ENCODE measurements around the gene NPTXR.
A peak's percentile ranks its signal among the peaks of the same experiment; 100 is the strongest.

Gene NPTXR

GRCh38 chr22:38826801-38827200, 17.0 kb downstream of the NPTXR start:
- Histone ChIP-seq H3K9me3 (replicated peaks; ENCODE audit: insufficient read depth, low read length) (no peaks in the 10 kb centered on the region), H3K36me3 (replicated peaks; ENCODE audit: insufficient read depth, low read length) (no peaks in the 10 kb centered on the region), H3K4me2 (ENCODE audit: low read depth, low read length) (no peak overlapping the region), H3K9me2 (replicated peaks; ENCODE audit: insufficient read depth, low read length) (no peaks in the 10 kb centered on the region), H3K27ac (ENCODE audit: low read length) (no peak overlapping the region), H4K20me1 (ENCODE audit: insufficient read depth, low read length) (no peaks in the 10 kb centered on the region), H3K4me3 (ENCODE audit: low read length) (no peak overlapping the region), H3F3A (ENCODE audit: insufficient read depth, low read length) (no peaks in the 10 kb centered on the region), H2AFZ (ENCODE audit: low read length) (no peak overlapping the region), H3K4me1 (ENCODE audit: low read length) (no peaks in the 10 kb centered on the region), H3K9ac (ENCODE audit: low read length) (no peak overlapping the region), H3K27me3 (replicated peaks; ENCODE audit: insufficient read depth, low read length) (peaks cover 61% of the 10 kb centered on the region), H3K79me2 (ENCODE audit: low read length) (no peaks in the 10 kb centered on the region)
- no peak for DNase-seq
- no peak for TF ChIP-seq EZH2 (optimal IDR thresholded peaks at IDR 0.05; ENCODE audit: low read depth, low read length)
- no peak for TF ChIP-seq EZH2phosphoT487 (IDR thresholded peaks at IDR 0.05; ENCODE audit: low read length)
- TF ChIP-seq, protein P1, sequence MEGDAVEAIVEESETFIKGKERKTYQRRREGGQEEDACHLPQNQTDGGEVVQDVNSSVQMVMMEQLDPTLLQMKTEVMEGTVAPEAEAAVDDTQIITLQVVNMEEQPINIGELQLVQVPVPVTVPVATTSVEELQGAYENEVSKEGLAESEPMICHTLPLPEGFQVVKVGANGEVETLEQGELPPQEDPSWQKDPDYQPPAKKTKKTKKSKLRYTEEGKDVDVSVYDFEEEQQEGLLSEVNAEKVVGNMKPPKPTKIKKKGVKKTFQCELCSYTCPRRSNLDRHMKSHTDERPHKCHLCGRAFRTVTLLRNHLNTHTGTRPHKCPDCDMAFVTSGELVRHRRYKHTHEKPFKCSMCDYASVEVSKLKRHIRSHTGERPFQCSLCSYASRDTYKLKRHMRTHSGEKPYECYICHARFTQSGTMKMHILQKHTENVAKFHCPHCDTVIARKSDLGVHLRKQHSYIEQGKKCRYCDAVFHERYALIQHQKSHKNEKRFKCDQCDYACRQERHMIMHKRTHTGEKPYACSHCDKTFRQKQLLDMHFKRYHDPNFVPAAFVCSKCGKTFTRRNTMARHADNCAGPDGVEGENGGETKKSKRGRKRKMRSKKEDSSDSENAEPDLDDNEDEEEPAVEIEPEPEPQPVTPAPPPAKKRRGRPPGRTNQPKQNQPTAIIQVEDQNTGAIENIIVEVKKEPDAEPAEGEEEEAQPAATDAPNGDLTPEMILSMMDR (IDR thresholded peaks at IDR 0.05; ENCODE audit: low read length) = no peak

DNA sequence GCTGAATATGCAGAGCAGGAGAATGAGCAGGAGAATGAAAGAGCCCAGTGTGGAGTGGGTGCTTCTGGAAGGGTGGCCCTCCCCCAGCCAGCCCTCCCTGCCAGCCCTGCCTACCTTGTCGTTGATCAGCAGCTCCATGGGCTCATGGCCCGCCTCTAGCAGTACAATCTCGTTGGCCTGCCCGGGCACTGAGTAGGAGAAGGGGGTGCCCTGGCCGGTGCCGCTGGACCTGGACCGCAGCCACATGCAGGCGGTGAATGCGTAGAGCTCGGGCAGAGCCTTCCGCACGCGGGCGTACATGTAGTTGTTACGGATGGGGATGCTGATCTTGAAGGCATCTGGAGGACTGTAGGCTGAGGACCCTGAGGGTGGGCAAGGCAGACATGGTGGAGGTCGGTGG, 17.4 kb downstream of the NPTXR start:
- Histone ChIP-seq H3K9ac (ENCODE audit: low read length) (no peak overlapping the region), H3K4me3 (ENCODE audit: low read length) (no peak overlapping the region), H2AFZ (ENCODE audit: low read length) (no peak overlapping the region), H4K20me1 (ENCODE audit: insufficient read depth, low read length) (no peaks in the 10 kb centered on the region), H3K4me2 (ENCODE audit: low read depth, low read length) (no peak overlapping the region), H3K79me2 (ENCODE audit: low read length) (no peaks in the 10 kb centered on the region), H3F3A (ENCODE audit: insufficient read depth, low read length) (no peaks in the 10 kb centered on the region), H3K27ac (ENCODE audit: low read length) (no peak overlapping the region), H3K9me2 (replicated peaks; ENCODE audit: insufficient read depth, low read length) (no peaks in the 10 kb centered on the region), H3K9me3 (replicated peaks; ENCODE audit: insufficient read depth, low read length) (no peaks in the 10 kb centered on the region), H3K4me1 (ENCODE audit: low read length) (no peaks in the 10 kb centered on the region), H3K27me3 (replicated peaks; ENCODE audit: insufficient read depth, low read length) (peaks cover 61% of the 10 kb centered on the region), H3K36me3 (replicated peaks; ENCODE audit: insufficient read depth, low read length) (no peaks in the 10 kb centered on the region)
- no peak for DNase-seq
- TF ChIP-seq EZH2phosphoT487 (IDR thresholded peaks at IDR 0.05; ENCODE audit: low read length) (no peak), EZH2 (optimal IDR thresholded peaks at IDR 0.05; ENCODE audit: low read depth, low read length) (no peak)
- TF ChIP-seq, protein P1 (IDR thresholded peaks at IDR 0.05; ENCODE audit: low read length) = no peak

DNA sequence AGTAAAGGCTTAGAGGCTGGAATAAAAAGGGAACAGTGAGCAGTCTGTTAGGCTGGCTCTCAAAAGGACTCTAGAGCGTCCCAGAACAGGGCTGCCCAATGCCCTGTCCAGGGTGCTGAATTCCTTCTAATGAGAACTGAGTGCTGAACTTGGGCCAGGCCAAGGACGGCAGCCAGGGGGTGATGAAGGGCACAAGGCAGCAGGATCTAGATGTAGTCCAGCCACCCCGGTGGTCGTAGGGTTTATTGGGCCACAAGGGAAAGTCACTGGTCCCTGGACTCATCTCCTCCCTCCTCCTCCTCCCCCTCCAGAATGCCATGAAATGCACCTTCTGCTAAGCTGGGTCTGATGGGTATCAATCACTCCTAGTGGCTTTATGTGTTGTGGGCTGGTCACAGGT, 19.2 kb downstream of the NPTXR start:
- Histone ChIP-seq H3K27ac (ENCODE audit: low read length) (no peak overlapping the region), H3K79me2 (ENCODE audit: low read length) (no peaks in the 10 kb centered on the region), H3K4me1 (ENCODE audit: low read length) (no peaks in the 10 kb centered on the region), H4K20me1 (ENCODE audit: insufficient read depth, low read length) (no peaks in the 10 kb centered on the region), H3K4me2 (ENCODE audit: low read depth, low read length) (no peak overlapping the region), H3K9me2 (replicated peaks; ENCODE audit: insufficient read depth, low read length) (no peaks in the 10 kb centered on the region), H3F3A (ENCODE audit: insufficient read depth, low read length) (no peaks in the 10 kb centered on the region), H3K9ac (ENCODE audit: low read length) (no peak overlapping the region), H3K27me3 (replicated peaks; ENCODE audit: insufficient read depth, low read length) (peaks cover 58% of the 10 kb centered on the region), H2AFZ (ENCODE audit: low read length) (no peak overlapping the region), H3K4me3 (ENCODE audit: low read length) (no peak overlapping the region), H3K9me3 (replicated peaks; ENCODE audit: insufficient read depth, low read length) (no peaks in the 10 kb centered on the region), H3K36me3 (replicated peaks; ENCODE audit: insufficient read depth, low read length) (no peaks in the 10 kb centered on the region)
- TF ChIP-seq, protein P1 (IDR thresholded peaks at IDR 0.05; ENCODE audit: low read length) = peak; percentile 57
- TF ChIP-seq EZH2phosphoT487 (IDR thresholded peaks at IDR 0.05; ENCODE audit: low read length) = no peak
- DNase-seq = peak; percentile 78
